ENCODE measurements around the gene DGUOK. TPM values are rescaled to one million over a fixed set of nuclear protein-coding genes. Genes with fewer than 3 reads are reported as not detected.

Gene DGUOK
- total and polyA plus RNA-seq, 2 of the 4 experiments (the other 2 are of a cell fraction), result 66.3 to 111 TPM

DNA sequence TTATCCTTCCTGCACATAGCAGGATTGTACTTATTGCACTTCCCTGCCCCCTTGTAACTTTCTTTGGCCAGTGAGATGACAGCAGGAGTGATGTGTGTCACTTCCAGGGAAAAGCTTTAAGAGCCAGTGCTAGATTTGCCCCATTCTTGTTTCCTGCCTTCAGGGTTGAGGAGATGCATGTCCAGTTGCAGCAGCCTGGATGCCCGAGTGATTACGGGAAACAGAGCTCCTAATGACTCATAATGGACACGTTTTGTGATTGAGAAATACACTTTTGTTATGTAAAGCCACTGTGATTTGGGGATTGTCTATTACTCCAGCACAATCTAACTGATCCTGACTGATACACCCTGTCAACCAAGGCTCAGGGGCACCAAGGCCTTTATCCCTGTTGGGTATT is 53.0 kb downstream of the DGUOK start:
- Histone ChIP-seq H3K18ac (ENCODE audit: low read depth, low read length) (peak overlapping the region; percentile 51; the same call in 1 of the 2 replicates), H3K14ac (replicated peaks; ENCODE audit: low read depth, low read length) (peak overlapping the region; percentile 32; the same call in 1 of the 2 replicates), H3K79me1 (ENCODE audit: low read depth in 1 of 2, low read length in 2 of 2) (no peaks in the 10 kb centered on the region), H2BK20ac (ENCODE audit: low read depth, low read length) (peak overlapping the region; percentile 50; the same call in 1 of the 2 replicates), H3K9me1 (ENCODE audit: insufficient read depth, low read length) (peaks cover 8% of the 10 kb centered on the region), H2BK15ac (ENCODE audit: low read depth, low read length) (peak overlapping the region; percentile 37; the same call in 1 of the 3 replicates), H3K36me3 (ENCODE audit: control insufficient read depth, insufficient read depth, low read length) (no peaks in the 10 kb centered on the region), H3K4me2 (ENCODE audit: low read depth, low read length) (peak overlapping the region; percentile 66), H3K23ac (ENCODE audit: low read depth, low read length) (peak overlapping the region; percentile 80), H2AK5ac (ENCODE audit: low read depth, low read length) (peak overlapping the region; percentile 30; the same call in 1 of the 2 replicates), H4K20me1 (ENCODE audit: insufficient read depth, low read length) (no peaks in the 10 kb centered on the region), H4K5ac (ENCODE audit: low read depth, low read length) (no peak overlapping the region), H3K9ac (ENCODE audit: low read depth, low read length) (no peak overlapping the region), H3K27me3 (ENCODE audit: control insufficient read depth, insufficient read depth, low read length) (no peaks in the 10 kb centered on the region; the same call in 1 of the 2 replicates), H2AK9ac (replicated peaks; ENCODE audit: low read depth, low read length, poor library complexity) (no peak overlapping the region), H3K4ac (ENCODE audit: low read depth, low read length) (peak overlapping the region; percentile 60), H2BK120ac (ENCODE audit: low read depth, low read length) (peak overlapping the region; percentile 76), H3K4me3 (ENCODE audit: insufficient read depth, low read depth, low read length) (no peak overlapping the region), H4K91ac (ENCODE audit: insufficient read depth, low read depth, low read length) (0 out of 2 replicates have a peak overlapping the region, but pooled peaks have one; percentile 21), H4K8ac (ENCODE audit: low read depth in 2 of 2, low read length in 2 of 2) (peak overlapping the region in 1 of 2 experiments; percentile 83; a peak in 2 of 4 replicates), H3K9me3 (ENCODE audit: control insufficient read depth, insufficient read depth, low read length) (no peaks in the 10 kb centered on the region), H3K56ac (ENCODE audit: extremely low read depth, insufficient read depth, low read length) (no peak overlapping the region), H3K4me1 (ENCODE audit: control insufficient read depth, insufficient read depth, low read length) (peaks cover 7% of the 10 kb centered on the region), H3K27ac (ENCODE audit: insufficient read depth, low read length) (peak overlapping the region; percentile 28; the same call in 1 of the 2 replicates), H2BK5ac (ENCODE audit: low read depth, low read length, poor library complexity, severe bottlenecking) (peak overlapping the region; percentile 75), H2AFZ (replicated peaks; ENCODE audit: low read length, poor library complexity) (peak overlapping the region; percentile 65)
- ATAC-seq (ENCODE audit: low read depth), result peak; percentile 65
- in situ Hi-C loops (cut with MboI; ENCODE audit: low sequenced_read_pairs) (loop anchor here (10.0 kb wide), 1 partner anchor 155 kb away; the partner anchor contains the start of gene STAMBP), intact Hi-C loops (cut with micrococcal nuclease) (loop anchor here (5.0 kb wide), 1 partner anchor 52 kb away; the partner anchor contains the start of gene DGUOK), dilution Hi-C loops (cut with HindIII; ENCODE audit: low sequenced_read_pairs, unreplicated experiment) (no loop called here)
- ChIA-PET POLR2A (ENCODE audit: unreplicated experiment) (interaction anchor here (0.9 kb wide), 1 partner anchor 141 kb away, joined by 3 read pairs; no protein-coding TSS in a partner anchor), CTCF (interaction anchor here (1.3 kb wide), 1 partner anchor 21 kb away, joined by 3 read pairs; no protein-coding TSS in a partner anchor)
- WGBS, 2 experiments (ENCODE audit: extremely low coverage in 2 of 2, insufficient read length in 1 of 2), result no CpG with 5 or more reads among the region's 3 CpGs
- BruUV-seq (replicated peaks), result no TSS peak
- DNase-seq, result peak; percentile 92
- TF ChIP-seq MAZ (IDR thresholded peaks at IDR 0.05; ENCODE audit: borderline replicate concordance, low read depth, low read length) (no peak), RAD21 (IDR thresholded peaks at IDR 0.05; ENCODE audit: low read length) (no peak), BHLHE40 (IDR thresholded peaks at IDR 0.05; ENCODE audit: low read depth, low read length) (peak; percentile 95), CEBPB (IDR thresholded peaks at IDR 0.05; ENCODE audit: low read depth, low read length) (peak; percentile 96), RCOR1 (IDR thresholded peaks at IDR 0.05; ENCODE audit: insufficient replicate concordance, low read length) (no peak), FOS (IDR thresholded peaks at IDR 0.05; ENCODE audit: low read depth, low read length) (peak; percentile 87), NFE2L2 (IDR thresholded peaks at IDR 0.05; ENCODE audit: low read depth, low read length) (no peak), POLR2A (IDR thresholded peaks at IDR 0.05; ENCODE audit: low read depth, low read length) (no peak), CHD1 (IDR thresholded peaks at IDR 0.05; ENCODE audit: low read depth, low read length) (no peak), MAFK (IDR thresholded peaks at IDR 0.05; ENCODE audit: low read depth, low read length) (no peak), MXI1 (IDR thresholded peaks at IDR 0.05; ENCODE audit: borderline replicate concordance, low read depth, low read length) (peak; percentile 55; the same call in 1 of the 2 replicates), SMC3 (IDR thresholded peaks at IDR 0.05; ENCODE audit: low read depth, low read length) (no peak; the same call in 1 of the 2 replicates)
- TF ChIP-seq, protein P1, sequence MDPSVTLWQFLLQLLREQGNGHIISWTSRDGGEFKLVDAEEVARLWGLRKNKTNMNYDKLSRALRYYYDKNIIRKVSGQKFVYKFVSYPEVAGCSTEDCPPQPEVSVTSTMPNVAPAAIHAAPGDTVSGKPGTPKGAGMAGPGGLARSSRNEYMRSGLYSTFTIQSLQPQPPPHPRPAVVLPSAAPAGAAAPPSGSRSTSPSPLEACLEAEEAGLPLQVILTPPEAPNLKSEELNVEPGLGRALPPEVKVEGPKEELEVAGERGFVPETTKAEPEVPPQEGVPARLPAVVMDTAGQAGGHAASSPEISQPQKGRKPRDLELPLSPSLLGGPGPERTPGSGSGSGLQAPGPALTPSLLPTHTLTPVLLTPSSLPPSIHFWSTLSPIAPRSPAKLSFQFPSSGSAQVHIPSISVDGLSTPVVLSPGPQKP (IDR thresholded peaks at IDR 0.05; ENCODE audit: borderline replicate concordance, low read depth, low read length), result no peak
- TF ChIP-seq, protein P2, sequence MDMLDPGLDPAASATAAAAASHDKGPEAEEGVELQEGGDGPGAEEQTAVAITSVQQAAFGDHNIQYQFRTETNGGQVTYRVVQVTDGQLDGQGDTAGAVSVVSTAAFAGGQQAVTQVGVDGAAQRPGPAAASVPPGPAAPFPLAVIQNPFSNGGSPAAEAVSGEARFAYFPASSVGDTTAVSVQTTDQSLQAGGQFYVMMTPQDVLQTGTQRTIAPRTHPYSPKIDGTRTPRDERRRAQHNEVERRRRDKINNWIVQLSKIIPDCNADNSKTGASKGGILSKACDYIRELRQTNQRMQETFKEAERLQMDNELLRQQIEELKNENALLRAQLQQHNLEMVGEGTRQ (IDR thresholded peaks at IDR 0.05; ENCODE audit: low read depth, low read length), result no peak
- TF ChIP-seq, protein P3, sequence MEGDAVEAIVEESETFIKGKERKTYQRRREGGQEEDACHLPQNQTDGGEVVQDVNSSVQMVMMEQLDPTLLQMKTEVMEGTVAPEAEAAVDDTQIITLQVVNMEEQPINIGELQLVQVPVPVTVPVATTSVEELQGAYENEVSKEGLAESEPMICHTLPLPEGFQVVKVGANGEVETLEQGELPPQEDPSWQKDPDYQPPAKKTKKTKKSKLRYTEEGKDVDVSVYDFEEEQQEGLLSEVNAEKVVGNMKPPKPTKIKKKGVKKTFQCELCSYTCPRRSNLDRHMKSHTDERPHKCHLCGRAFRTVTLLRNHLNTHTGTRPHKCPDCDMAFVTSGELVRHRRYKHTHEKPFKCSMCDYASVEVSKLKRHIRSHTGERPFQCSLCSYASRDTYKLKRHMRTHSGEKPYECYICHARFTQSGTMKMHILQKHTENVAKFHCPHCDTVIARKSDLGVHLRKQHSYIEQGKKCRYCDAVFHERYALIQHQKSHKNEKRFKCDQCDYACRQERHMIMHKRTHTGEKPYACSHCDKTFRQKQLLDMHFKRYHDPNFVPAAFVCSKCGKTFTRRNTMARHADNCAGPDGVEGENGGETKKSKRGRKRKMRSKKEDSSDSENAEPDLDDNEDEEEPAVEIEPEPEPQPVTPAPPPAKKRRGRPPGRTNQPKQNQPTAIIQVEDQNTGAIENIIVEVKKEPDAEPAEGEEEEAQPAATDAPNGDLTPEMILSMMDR (conservative IDR thresholded peaks at IDR 0.05; ENCODE audit: low read depth, low read length), result no peak

All from IMR-90 (cell line).